Common myeloid progenitor, CD34-positive (primary cell): ENCODE results near the gene ADARB2.
"Not testable (repeated sequence)": the region's sequence is repeated elsewhere in the genome, so short reads cannot be mapped to it uniquely, and the experiment has no call there.

Experiments used
- CTCF ChIA-PET: fragments of 350-600 bp; sonication (Branson Sonifier 250); formaldehyde crosslinking; loops from one replicate; lab custom pipeline; 2021; ENCODE audit warnings: antibody characterized with exemption; lab: Charles Lee
- POLR2A ChIA-PET: fragments of 350-600 bp; sonication (Branson Sonifier 250); formaldehyde crosslinking; loops from one replicate; lab custom pipeline; 2021; ENCODE audit warnings: antibody characterized with exemption; lab: Charles Lee
- DNase-seq, 3 donors: peaks; one replicate each; pipeline versions ENCODE4 v3.0.0 to v3.0.0-alpha.2; 2013
- H3K27ac ChIP-seq, 2 experiments: 1 replicate in 1 of 2; 2 replicates in 1 of 2; pipeline ENCODE4 v1.7.0; 2013; ENCODE audit warnings: inconsistent platforms in 2 of 2, low read length in 2 of 2, mild to moderate bottlenecking in 2 of 2, low read depth in 1 of 2, moderate library complexity in 1 of 2; ENCODE audit not compliant: severe bottlenecking in 2 of 2, insufficient read depth in 1 of 2, poor library complexity in 1 of 2
- H3K27me3 ChIP-seq, 5 experiments: replicated peaks in 2 of 5; 1 replicate in 3 of 5; 2 replicates in 2 of 5; pipeline versions ENCODE4 v1.6.1 to v1.7.0; 2013; ENCODE audit warnings: low read length in 4 of 5, mild to moderate bottlenecking in 2 of 5, moderate library complexity in 2 of 5, inconsistent platforms in 1 of 5; ENCODE audit not compliant: insufficient read depth in 5 of 5, control insufficient read depth in 4 of 5
- H3K36me3 ChIP-seq, 4 experiments: 1 replicate in 2 of 4; 2 replicates in 2 of 4; pipeline versions ENCODE4 v1.6.1 to v1.7.0; 2013; ENCODE audit warnings: low read length in 3 of 4, control low read depth in 1 of 4, mild to moderate bottlenecking in 1 of 4; ENCODE audit not compliant: control insufficient read depth in 4 of 4, insufficient read depth in 4 of 4
- H3K4me1 ChIP-seq, 4 experiments: 1 replicate in 3 of 4; 2 replicates in 1 of 4; pipeline versions ENCODE4 v1.6.1 to v1.7.1; 2013; ENCODE audit warnings: low read length in 3 of 4, mild to moderate bottlenecking in 3 of 4, control low read depth in 1 of 4, inconsistent platforms in 1 of 4, moderate library complexity in 1 of 4; ENCODE audit not compliant: control insufficient read depth in 4 of 4, insufficient read depth in 4 of 4; ENCODE audit errors: control extremely low read depth in 1 of 4
- H3K4me3 ChIP-seq, 7 experiments: 1 replicate in 4 of 7; 2 replicates in 3 of 7; pipeline versions ENCODE4 v1.5.1 to v1.7.0; 2013; ENCODE audit warnings: mild to moderate bottlenecking in 7 of 7, low read length in 6 of 7, moderate library complexity in 6 of 7, inconsistent platforms in 2 of 7, low read depth in 2 of 7, control low read depth in 1 of 7; ENCODE audit not compliant: insufficient read depth in 4 of 7, control insufficient read depth in 1 of 7; ENCODE audit errors: extremely low read depth in 1 of 7
- H3K9me3 ChIP-seq, 5 experiments: 1 replicate in 4 of 5; 2 replicates in 1 of 5; pipeline versions ENCODE4 v1.6.1 to v1.7.1; 2013; ENCODE audit warnings: low read length in 4 of 5, mild to moderate bottlenecking in 2 of 5, inconsistent platforms in 1 of 5, low read depth in 1 of 5, moderate library complexity in 1 of 5; ENCODE audit not compliant: control insufficient read depth in 4 of 5, insufficient read depth in 2 of 5; ENCODE audit errors: control extremely low read depth in 1 of 5
- WGBS: methylation state at CpG from one replicate; pipeline ENCODE4 v1.1.5; 2013; ENCODE audit not compliant: insufficient coverage; 5-methylcytosine and 5-hydroxymethylcytosine counted together

Gene ADARB2

GRCh38 chr10:1346201-1346600 is 391.1 kb downstream of the ADARB2 start:
- no peak overlapping the region for H3K4me3 ChIP-seq
- H3K9me3 ChIP-seq: no peaks in the 10 kb centered on the region
- no peak overlapping the region for H3K27ac ChIP-seq
- no peaks in the 10 kb centered on the region for H3K4me1 ChIP-seq
- ChIA-PET CTCF (no interaction called here), POLR2A (no interaction called here)
- no peak for DNase-seq
- H3K27me3 ChIP-seq: peaks cover 0 to 28% (median 0%) of the 10 kb centered on the region in 5 experiments
- WGBS: 89% methylated on average over 7 of the region's 8 CpGs
- H3K36me3 ChIP-seq: no peaks in the 10 kb centered on the region

- no peak overlapping the region for H3K4me3 ChIP-seq
- ChIA-PET POLR2A (no interaction called here), CTCF (no interaction called here)
- H3K4me1 ChIP-seq: no peaks in the 10 kb centered on the region
- no peak overlapping the region for H3K27ac ChIP-seq
- H3K27me3 ChIP-seq: peaks cover 0 to 28% (median 0%) of the 10 kb centered on the region in 5 experiments
- no peaks in the 10 kb centered on the region for H3K36me3 ChIP-seq
- H3K9me3 ChIP-seq: no peaks in the 10 kb centered on the region
- no peak for DNase-seq
- WGBS: 89% methylated on average over 4 of the region's 4 CpGs
Measured at GRCh38 chr10:1345368-1345767, 392.0 kb downstream of the ADARB2 start.

- POLR2A ChIA-PET: no interaction called here
- DNase-seq: no peak
- CTCF ChIA-PET: no interaction called here
- Histone ChIP-seq H3K36me3 (no peaks in the 10 kb centered on the region), H3K4me3 (no peak overlapping the region), H3K27me3 (peaks cover 0 to 28% (median 0%) of the 10 kb centered on the region in 5 experiments), H3K27ac (no peak overlapping the region), H3K9me3 (no peaks in the 10 kb centered on the region), H3K4me1 (no peaks in the 10 kb centered on the region)
- whole genome bisulfite sequencing: 90% methylated on average over 17 of the region's 17 CpGs
Measured at GRCh38 chr10:1344846-1345245, 392.5 kb downstream of the ADARB2 start.

GRCh38 chr10:1344408-1344807 is 392.9 kb downstream of the ADARB2 start:
- H3K4me1 ChIP-seq: no peaks in the 10 kb centered on the region
- 98% methylated on average over 13 of the region's 13 CpGs for WGBS
- H3K27ac ChIP-seq: no peak overlapping the region
- no peak overlapping the region for H3K4me3 ChIP-seq
- peaks cover 0 to 28% (median 0%) of the 10 kb centered on the region in 5 experiments for H3K27me3 ChIP-seq
- no peaks in the 10 kb centered on the region for H3K9me3 ChIP-seq
- no peaks in the 10 kb centered on the region for H3K36me3 ChIP-seq
- ChIA-PET POLR2A (no interaction called here), CTCF (no interaction called here)
- no peak for DNase-seq

- DNase-seq: no peak
- 100% methylated on average over 2 of the region's 5 CpGs for WGBS
- POLR2A ChIA-PET: no interaction called here
- Histone ChIP-seq H3K4me1 (no peaks in the 10 kb centered on the region), H3K9me3 (no peaks in the 10 kb centered on the region), H3K27me3 (peaks cover 0 to 22% (median 0%) of the 10 kb centered on the region in 5 experiments), H3K27ac (no peak overlapping the region), H3K36me3 (no peaks in the 10 kb centered on the region), H3K4me3 (no peak overlapping the region)
- CTCF ChIA-PET: no interaction called here
Measured at GRCh38 chr10:1343176-1343575, 394.1 kb downstream of the ADARB2 start.

GRCh38 chr10:1341052-1341451 is 396.3 kb downstream of the ADARB2 start:
- DNase-seq, H3K36me3 ChIP-seq, H3K9me3 ChIP-seq, H3K4me1 ChIP-seq, H3K27ac ChIP-seq, CTCF ChIA-PET, POLR2A ChIA-PET, H3K4me3 ChIP-seq: not testable (repeated sequence)
- peaks cover 0 to 15% (median under 1%) of the 10 kb centered on the region in 5 experiments for H3K27me3 ChIP-seq
- WGBS: 97% methylated on average over 9 of the region's 14 CpGs

GRCh38 chr10:1339396-1339795 is 397.9 kb downstream of the ADARB2 start:
- peaks cover 0 to 14% (median 2%) of the 10 kb centered on the region in 5 experiments for H3K27me3 ChIP-seq
- CTCF ChIA-PET: no interaction called here
- no peaks in the 10 kb centered on the region for H3K9me3 ChIP-seq
- no peaks in the 10 kb centered on the region for H3K36me3 ChIP-seq
- WGBS: 94% methylated on average over 2 of the region's 6 CpGs
- no peak overlapping the region for H3K4me3 ChIP-seq
- no peak overlapping the region for H3K27ac ChIP-seq
- no peak for DNase-seq
- H3K4me1 ChIP-seq: no peaks in the 10 kb centered on the region
- POLR2A ChIA-PET: no interaction called here
